ENCODE results near the gene TP53TG5.

DNA sequence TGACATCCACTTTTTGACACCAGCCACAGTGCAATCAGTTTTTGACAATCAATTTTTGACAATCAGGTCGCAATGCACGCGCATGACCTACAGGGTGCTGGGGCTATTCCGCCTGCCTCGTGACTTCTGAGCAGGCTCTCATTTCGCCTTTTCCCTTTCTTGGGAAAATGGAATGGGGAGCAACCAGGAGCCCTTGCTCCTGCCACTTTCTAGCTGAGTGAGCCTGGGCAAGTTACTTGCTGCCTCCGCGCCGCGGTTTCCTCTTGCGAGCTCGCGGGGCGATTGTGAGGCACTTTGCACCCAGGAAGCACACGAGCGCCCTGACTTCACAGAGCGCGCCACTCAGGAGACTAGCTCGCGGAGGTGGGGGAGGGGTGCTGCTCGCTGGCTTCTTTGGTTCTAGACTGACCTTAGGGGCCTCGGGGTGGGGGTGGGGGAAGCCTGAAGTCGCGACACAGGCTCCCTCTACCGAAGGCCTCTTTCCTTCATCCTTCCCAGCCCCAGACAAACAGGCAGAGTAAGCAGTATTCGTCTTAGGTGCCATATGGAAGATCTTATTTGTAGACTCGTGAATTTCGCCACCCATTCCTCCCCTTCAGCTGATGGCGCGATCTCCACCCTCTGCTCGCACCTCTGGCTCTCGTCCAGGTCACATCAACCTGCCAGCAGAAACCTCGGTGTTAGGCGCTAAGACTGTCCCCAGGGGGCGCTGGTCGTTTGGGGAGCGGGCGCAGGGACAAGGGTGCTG, 4.6 kb downstream of the TP53TG5 start:
- TF ChIP-seq, protein P1, sequence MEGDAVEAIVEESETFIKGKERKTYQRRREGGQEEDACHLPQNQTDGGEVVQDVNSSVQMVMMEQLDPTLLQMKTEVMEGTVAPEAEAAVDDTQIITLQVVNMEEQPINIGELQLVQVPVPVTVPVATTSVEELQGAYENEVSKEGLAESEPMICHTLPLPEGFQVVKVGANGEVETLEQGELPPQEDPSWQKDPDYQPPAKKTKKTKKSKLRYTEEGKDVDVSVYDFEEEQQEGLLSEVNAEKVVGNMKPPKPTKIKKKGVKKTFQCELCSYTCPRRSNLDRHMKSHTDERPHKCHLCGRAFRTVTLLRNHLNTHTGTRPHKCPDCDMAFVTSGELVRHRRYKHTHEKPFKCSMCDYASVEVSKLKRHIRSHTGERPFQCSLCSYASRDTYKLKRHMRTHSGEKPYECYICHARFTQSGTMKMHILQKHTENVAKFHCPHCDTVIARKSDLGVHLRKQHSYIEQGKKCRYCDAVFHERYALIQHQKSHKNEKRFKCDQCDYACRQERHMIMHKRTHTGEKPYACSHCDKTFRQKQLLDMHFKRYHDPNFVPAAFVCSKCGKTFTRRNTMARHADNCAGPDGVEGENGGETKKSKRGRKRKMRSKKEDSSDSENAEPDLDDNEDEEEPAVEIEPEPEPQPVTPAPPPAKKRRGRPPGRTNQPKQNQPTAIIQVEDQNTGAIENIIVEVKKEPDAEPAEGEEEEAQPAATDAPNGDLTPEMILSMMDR (IDR thresholded peaks at IDR 0.05; ENCODE audit: insufficient read depth, low read depth, low read length): peak; percentile 65
- TF ChIP-seq EZH2 (IDR thresholded peaks at IDR 0.05; ENCODE audit: insufficient read depth, low read length): no peak
